NCI-H146 (cell line): ENCODE data around the gene DEFB127.
"Not testable (repeated sequence)": the region's sequence is repeated elsewhere in the genome, so short reads cannot be mapped to it uniquely, and the experiment has no call there.

ENCODE experiments used
- DNase-seq: peaks from one replicate; lab custom pipeline; 2025; lab: John Stamatoyannopoulos, UW

Gene DEFB127

GRCh38 chr20:157154-157553, at the start of gene DEFB127:
DEFB127 (plus strand) TSS chr20:157454; CDS start chr20:157545, 91 bp downstream.
- DNase-seq = no peak

GRCh38 chr20:112396-112795, 44.9 kb upstream of the DEFB127 start:
- DNase-seq = no peak

- DNase-seq = no peak
These were observed 39.7 kb upstream of the DEFB127 start for GRCh38 chr20:117518-117917.

- peak; percentile 22 for DNase-seq
These were observed 27.4 kb upstream of the DEFB127 start for GRCh38 chr20:129786-130323.

- no peak for DNase-seq
These were observed 19.4 kb upstream of the DEFB127 start for GRCh38 chr20:137668-138490.

- no peak for DNase-seq
These were observed 15.0 kb upstream of the DEFB127 start, which contains the start of gene DEFB126 for GRCh38 chr20:142290-142689. DEFB126 (plus strand) TSS chr20:142590; CDS start chr20:142629, 39 bp downstream.

GRCh38 chr20:145877-146276, 11.4 kb upstream of the DEFB127 start:
- no peak for DNase-seq

GRCh38 chr20:152131-152530, 5.1 kb upstream of the DEFB127 start:
- DNase-seq = no peak

- DNase-seq = no peak
These were observed 7.4 kb downstream of the DEFB127 start for GRCh38 chr20:164618-165017.

GRCh38 chr20:168876-169275, 11.6 kb downstream of the DEFB127 start:
- no peak for DNase-seq

GRCh38 chr20:184288-184687, 27.0 kb downstream of the DEFB127 start:
- no peak for DNase-seq

- DNase-seq = no peak
These were observed 30.5 kb downstream of the DEFB127 start for GRCh38 chr20:187733-188132.

- no peak for DNase-seq
These were observed 32.4 kb downstream of the DEFB127 start, which contains the start of gene DEFB128 for GRCh38 chr20:189611-190010. DEFB128 (minus strand) TSS chr20:189711; CDS start chr20:189623, 88 bp downstream.

GRCh38 chr20:198225-198624, 41.0 kb downstream of the DEFB127 start:
- no peak for DNase-seq

- no peak for DNase-seq
These were observed 42.7 kb downstream of the DEFB127 start for GRCh38 chr20:199996-200395.

- DNase-seq = not testable (repeated sequence)
These were observed 46.4 kb downstream of the DEFB127 start for GRCh38 chr20:203630-204029.
